Measurements from ENCODE around the gene KRTAP6-3.

The KRTAP6-3 gene

GRCh38 chr21:30628109-30628508 is 35.9 kb downstream of the KRTAP6-3 start:
- DNase-seq = no peak

- DNase-seq = no peak
Observed at GRCh38 chr21:30629200-30629599, 37.0 kb downstream of the KRTAP6-3 start.

GRCh38 chr21:30634906-30635305 is 42.7 kb downstream of the KRTAP6-3 start, which contains the start of gene KRTAP20-2:
Gene KRTAP20-2 (plus strand): TSS chr21:30635206. CDS start chr21:30635264, 58 bp downstream.
- DNase-seq = no peak

- DNase-seq = no peak
Observed at GRCh38 chr21:30638686-30639085, 46.4 kb downstream of the KRTAP6-3 start.

GRCh38 chr21:30642564-30642963 is 50.3 kb downstream of the KRTAP6-3 start, which contains the start of gene KRTAP20-3:
Gene KRTAP20-3 (plus strand): TSS chr21:30642864.
- no peak for DNase-seq
